Measurements from ENCODE around the gene ARL8A.

Gene ARL8A

GRCh38 chr1:202189001-202189790 lies 44.7 kb upstream of the ARL8A start:
- peak; percentile 66 for TF ChIP-seq CTCF (IDR thresholded peaks at IDR 0.05; ENCODE audit: low read depth, low read length)
- H3K4me3 ChIP-seq (replicated peaks in 1 of 2; ENCODE audit: low read depth in 2 of 2, low read length in 2 of 2), result no peak overlapping the region
- DNase-seq (ENCODE audit: low read depth in 2 of 2), result peak; percentile 64 to 65

- no peak overlapping the region for H3K4me3 ChIP-seq (replicated peaks in 1 of 2; ENCODE audit: low read depth in 2 of 2, low read length in 2 of 2)
- no peak for TF ChIP-seq CTCF (IDR thresholded peaks at IDR 0.05; ENCODE audit: low read depth, low read length)
- no peak for DNase-seq (ENCODE audit: low read depth in 2 of 2)
These were observed 43.3 kb upstream of the ARL8A start for GRCh38 chr1:202187697-202188407.

- no peak for DNase-seq (ENCODE audit: low read depth in 2 of 2)
- TF ChIP-seq CTCF (IDR thresholded peaks at IDR 0.05; ENCODE audit: low read depth, low read length), result no peak
- H3K4me3 ChIP-seq (replicated peaks in 1 of 2; ENCODE audit: low read depth in 2 of 2, low read length in 2 of 2), result no peak overlapping the region
These were observed 42.6 kb upstream of the ARL8A start for GRCh38 chr1:202187041-202187671.

GRCh38 chr1:202186327-202186726 lies 41.8 kb upstream of the ARL8A start:
- DNase-seq (ENCODE audit: low read depth in 2 of 2), result no peak
- TF ChIP-seq CTCF (IDR thresholded peaks at IDR 0.05; ENCODE audit: low read depth, low read length), result no peak
- no peak overlapping the region for H3K4me3 ChIP-seq (replicated peaks in 1 of 2; ENCODE audit: low read depth in 2 of 2, low read length in 2 of 2)

- DNase-seq (ENCODE audit: low read depth in 2 of 2), result peak; percentile 85 to 89
- no peak overlapping the region for H3K4me3 ChIP-seq (replicated peaks in 1 of 2; ENCODE audit: low read depth in 2 of 2, low read length in 2 of 2)
- TF ChIP-seq CTCF (IDR thresholded peaks at IDR 0.05; ENCODE audit: low read depth, low read length), result peak; percentile 91
These were observed 40.4 kb upstream of the ARL8A start for GRCh38 chr1:202184750-202185460.

GRCh38 chr1:202182040-202182877 lies 37.7 kb upstream of the ARL8A start:
- H3K4me3 ChIP-seq (replicated peaks in 1 of 2; ENCODE audit: low read depth in 2 of 2, low read length in 2 of 2), result no peak overlapping the region
- no peak for DNase-seq (ENCODE audit: low read depth in 2 of 2)
- no peak for TF ChIP-seq CTCF (IDR thresholded peaks at IDR 0.05; ENCODE audit: low read depth, low read length)

All from cardiac fibroblast (primary cell).